Measurements from ENCODE around the gene P2RY13. TPM values are rescaled to one million over a fixed set of nuclear protein-coding genes. Genes with fewer than 3 reads are reported as not detected.

P2RY13 gene
- total RNA-seq, 1 donor from 2014 or later, result not detected

DNA sequence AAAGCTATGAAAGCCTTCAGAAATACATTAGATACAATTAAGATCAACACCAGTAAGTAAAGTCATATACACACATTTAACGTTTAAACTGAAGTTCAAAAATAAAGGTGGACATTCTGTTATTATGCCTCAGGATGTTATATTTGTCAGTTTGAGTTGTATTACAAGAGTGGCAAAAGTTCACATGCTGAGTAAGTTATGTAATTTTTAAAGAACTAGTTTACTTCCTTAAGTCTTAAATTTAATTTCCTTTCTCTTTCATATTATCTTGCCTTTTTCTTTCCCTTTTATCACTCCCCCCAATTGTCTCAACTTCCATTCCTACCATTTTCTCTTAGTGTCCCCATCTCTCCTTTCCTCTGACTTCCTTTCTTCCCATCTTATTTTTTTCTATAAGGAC is 7.8 kb downstream of the P2RY13 start:
- DNase-seq (ENCODE audit: extremely low read depth, low read depth, low spot score), result no peak

- no peak for DNase-seq (ENCODE audit: extremely low read depth, low read depth, low spot score)
Observed at GRCh38 chr3:151320131-151320530, 9.2 kb downstream of the P2RY13 start.

- DNase-seq (ENCODE audit: extremely low read depth, low read depth, low spot score), result no peak
Observed at GRCh38 chr3:151319628-151320027, 9.7 kb downstream of the P2RY13 start.

DNA sequence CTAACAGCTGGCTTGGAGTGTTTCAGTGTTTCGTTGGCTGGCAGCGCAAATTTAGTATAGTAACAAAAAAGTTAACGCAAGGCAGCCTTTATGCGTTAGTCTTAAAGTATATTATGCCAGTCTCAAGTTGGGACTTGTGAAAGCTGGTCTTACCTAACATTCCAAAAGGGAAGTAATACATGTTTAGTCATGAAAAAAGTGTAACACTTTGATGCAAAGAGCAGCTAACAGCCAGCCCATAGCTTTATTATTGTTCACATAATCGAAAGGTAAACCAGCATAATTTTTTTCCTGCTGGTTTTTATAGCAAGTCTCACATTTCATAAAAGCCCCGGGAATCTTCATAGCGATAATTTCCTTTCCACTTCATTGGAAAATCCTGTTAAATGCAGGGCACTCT is 10.4 kb downstream of the P2RY13 start:
- no peak for DNase-seq (ENCODE audit: extremely low read depth, low read depth, low spot score)

- no peak for DNase-seq (ENCODE audit: extremely low read depth, low read depth, low spot score)
Observed at GRCh38 chr3:151318313-151318712, 11.0 kb downstream of the P2RY13 start.

GRCh38 chr3:151316267-151316991 is 12.9 kb downstream of the P2RY13 start, which contains the start of gene GPR87:
Gene GPR87 (minus strand): TSS chr3:151316820. CDS start chr3:151300100, 16,720 bp downstream.
- no peak for DNase-seq (ENCODE audit: extremely low read depth, low read depth, low spot score)

DNA sequence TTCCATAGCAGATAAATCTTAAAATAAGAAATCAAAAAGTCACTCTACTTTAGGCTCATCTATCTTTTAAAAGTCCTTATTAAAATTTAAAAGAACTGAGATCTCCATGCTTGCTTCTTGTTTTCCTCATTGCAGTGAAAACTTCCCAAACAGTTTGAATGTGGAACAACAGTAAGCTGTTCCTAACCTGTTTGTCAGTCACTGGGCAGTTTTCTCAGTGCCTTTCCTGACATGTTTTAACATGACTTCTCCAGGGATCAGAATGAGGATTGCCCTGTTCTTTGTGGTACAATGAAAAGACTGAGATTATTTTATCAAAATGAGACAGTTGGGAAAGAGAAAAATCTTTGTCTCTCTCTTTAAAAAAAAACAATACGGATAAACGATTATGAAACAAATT is 13.5 kb downstream of the P2RY13 start:
- no peak for DNase-seq (ENCODE audit: extremely low read depth, low read depth, low spot score)

DNA sequence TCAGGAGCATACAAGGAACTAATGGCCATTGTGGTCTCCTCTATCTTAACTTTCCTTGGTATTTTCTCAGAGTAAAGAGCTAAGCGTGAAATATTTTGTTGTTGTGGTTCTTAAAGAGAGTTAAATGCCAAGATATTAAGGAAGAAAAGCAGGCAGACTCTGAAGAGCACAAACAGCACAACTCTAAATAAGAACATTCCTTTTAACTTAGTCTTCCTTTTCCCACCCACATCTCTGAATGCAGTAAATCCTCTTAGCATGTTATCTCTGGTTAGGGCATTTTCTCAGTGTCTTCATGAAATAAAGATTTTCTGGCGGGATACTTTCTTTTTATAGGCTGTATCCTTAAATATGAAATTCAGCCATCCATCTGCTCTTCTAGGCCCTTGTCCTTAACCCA is 14.2 kb downstream of the P2RY13 start:
- no peak for DNase-seq (ENCODE audit: extremely low read depth, low read depth, low spot score)

- no peak for DNase-seq (ENCODE audit: extremely low read depth, low read depth, low spot score)
Observed at GRCh38 chr3:151314593-151314992, 14.8 kb downstream of the P2RY13 start.

- DNase-seq (ENCODE audit: extremely low read depth, low read depth, low spot score), result no peak
Observed at GRCh38 chr3:151314137-151314536, 15.2 kb downstream of the P2RY13 start.

GRCh38 chr3:151312972-151313371 is 16.4 kb downstream of the P2RY13 start:
- DNase-seq (ENCODE audit: extremely low read depth, low read depth, low spot score), result no peak

DNA sequence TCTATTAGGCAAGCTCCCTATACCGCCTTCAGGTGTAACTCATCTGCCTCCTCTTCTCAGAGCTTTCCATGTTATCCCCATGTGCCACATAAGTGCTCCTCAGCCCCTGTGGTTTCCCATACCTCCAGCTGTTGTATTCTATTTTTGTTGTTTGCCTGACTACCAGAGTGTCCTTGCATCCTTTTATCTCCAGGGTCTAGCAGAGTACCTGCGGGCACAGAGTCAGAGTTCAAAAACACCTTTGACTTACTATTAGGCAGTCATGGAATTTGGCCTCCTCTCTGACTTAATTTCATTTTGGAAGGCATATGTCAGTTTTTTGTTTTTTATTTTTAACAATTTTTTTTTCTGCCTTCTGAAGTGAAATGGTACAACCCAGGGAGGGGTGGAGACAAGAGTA is 19.8 kb downstream of the P2RY13 start:
- no peak for DNase-seq (ENCODE audit: extremely low read depth, low read depth, low spot score)

GRCh38 chr3:151307583-151308488 is 21.5 kb downstream of the P2RY13 start:
- no peak for DNase-seq (ENCODE audit: extremely low read depth, low read depth, low spot score)

GRCh38 chr3:151307131-151307530 is 22.2 kb downstream of the P2RY13 start:
- no peak for DNase-seq (ENCODE audit: extremely low read depth, low read depth, low spot score)

DNA sequence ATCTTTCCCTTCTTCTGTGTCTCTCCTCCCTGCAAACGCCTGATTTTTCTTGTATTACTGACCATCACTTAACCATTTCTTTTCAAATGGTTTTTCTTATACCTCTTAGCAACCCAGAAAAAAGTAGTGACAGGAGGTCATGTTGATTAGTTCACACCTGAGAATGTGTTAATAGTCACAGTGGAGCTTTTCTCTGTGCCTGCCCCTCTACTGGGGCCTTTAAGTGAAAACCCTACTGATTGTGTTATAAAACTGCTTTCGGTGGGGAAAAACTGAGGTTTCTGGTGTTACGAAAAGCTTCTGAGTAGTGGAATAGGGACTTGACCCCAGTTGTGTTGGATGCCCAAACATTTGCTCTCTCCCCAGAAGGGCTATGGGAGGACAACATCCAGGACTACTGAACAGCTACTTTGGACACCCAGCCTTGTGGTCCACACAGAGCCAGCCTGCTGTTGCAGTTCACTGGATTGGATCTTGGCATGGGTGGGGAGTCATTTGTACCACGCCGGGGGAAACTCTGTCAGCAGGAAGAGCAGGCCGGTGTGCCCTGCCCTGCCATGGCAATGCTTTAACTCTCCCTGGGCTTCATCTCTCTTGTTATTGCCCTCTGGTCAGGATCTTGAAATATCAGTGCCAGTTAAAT is 23.1 kb downstream of the P2RY13 start:
- no peak for DNase-seq (ENCODE audit: extremely low read depth, low read depth, low spot score)

DNA sequence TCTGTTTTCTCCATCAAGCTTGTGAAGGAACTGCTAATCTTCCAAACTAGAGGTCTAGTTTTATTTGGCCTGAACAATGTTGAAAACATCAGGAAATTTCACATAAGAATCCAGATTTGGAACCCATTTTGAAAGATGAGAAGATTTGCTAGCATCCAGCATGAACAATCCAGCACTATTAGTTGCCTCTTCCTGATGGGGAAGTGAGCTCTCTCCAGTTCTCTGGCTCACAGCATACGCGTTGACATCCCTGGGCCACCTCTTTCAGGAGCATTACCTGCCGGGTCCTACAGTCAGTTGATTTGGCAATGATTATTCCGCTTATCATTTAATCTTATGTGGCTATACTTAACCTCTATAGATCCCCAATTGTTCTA is 23.6 kb downstream of the P2RY13 start:
- DNase-seq (ENCODE audit: extremely low read depth, low read depth, low spot score), result no peak

DNA sequence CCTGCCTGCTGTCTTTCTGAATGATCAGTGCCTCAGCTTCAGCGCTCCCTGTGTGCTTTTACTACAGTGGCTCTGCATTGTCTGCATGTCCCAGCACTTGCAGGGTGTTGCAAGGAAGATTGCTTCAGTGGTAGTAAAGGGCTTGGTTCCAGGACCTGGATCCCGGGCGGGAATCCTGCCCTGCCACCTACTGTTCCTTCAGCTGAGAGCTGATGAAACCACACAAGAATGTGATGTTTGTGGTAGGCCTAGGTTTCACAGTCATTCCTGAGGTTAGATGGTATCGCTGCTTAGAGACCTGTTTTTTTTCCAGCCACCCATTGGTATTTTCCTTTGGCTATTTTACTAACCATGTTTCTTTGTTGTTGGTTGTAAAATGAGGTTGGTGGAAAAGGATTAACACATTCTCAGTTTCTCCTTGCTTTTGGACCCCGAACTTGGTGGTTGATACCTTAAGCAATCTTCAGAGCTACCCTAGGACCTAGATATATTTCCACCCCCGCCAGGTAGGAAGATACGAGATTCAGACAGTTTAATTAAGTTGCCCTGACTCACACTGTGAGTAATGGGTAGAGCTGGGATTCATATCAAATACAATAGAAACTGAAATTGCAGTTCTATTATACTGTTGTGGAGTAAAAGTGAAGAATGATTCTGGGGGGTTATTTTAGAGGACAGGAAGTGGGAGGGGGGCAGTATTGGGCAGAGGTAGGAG is 24.1 kb downstream of the P2RY13 start:
- DNase-seq (ENCODE audit: extremely low read depth, low read depth, low spot score), result no peak

DNA sequence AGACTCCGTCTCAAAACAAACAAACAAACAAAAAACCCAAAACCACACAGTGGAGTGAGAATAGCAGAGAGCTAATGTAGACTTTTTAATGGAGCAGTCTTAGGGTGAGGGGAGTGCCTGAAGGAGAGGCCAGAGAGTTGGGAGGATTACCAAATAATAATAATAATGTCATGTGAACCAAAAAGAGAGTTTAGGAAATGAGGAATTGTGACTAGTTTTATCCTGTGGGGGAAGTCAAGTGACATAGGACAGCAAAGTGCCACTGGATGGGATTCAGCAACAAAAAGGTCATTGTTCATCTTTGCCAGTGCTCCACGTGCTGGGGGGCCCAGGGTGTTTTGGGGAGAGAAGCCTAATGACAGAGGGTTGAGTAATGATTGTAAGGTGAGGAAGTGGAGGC is 25.6 kb downstream of the P2RY13 start:
- DNase-seq (ENCODE audit: extremely low read depth, low read depth, low spot score), result no peak

DNA sequence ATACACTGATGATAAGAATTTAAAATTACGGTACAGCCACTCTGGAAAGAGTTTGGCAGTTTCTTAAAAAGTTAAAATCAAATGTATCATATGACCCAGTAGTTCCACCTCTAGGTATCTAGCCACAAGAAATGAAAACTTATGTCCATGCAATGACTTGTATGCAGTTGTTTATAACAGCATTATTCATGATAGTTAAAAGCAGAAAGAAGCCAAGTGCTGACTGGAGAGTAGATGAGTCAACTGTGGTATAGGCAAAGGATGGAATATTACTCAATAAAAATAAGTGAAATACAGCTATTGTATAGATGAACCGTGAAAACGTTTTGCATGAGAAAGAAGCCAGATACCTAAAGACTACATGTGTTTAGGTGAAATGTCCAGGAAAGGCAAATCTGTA is 27.6 kb downstream of the P2RY13 start:
- no peak for DNase-seq (ENCODE audit: extremely low read depth, low read depth, low spot score)

GRCh38 chr3:151300539-151300938 is 28.8 kb downstream of the P2RY13 start:
- no peak for DNase-seq (ENCODE audit: extremely low read depth, low read depth, low spot score)

- no peak for DNase-seq (ENCODE audit: extremely low read depth, low read depth, low spot score)
Observed at GRCh38 chr3:151299006-151299405, 30.3 kb downstream of the P2RY13 start.

Measured in glomerular endothelial cell (primary cell).